GM10266 (cell line): ENCODE measurements around the gene LRTM1.

ENCODE experiments used
- DNase-seq: peaks from one replicate; pipeline ENCODE4 v3.0.0; 2012; ENCODE audit errors: extremely low spot score
- TF ChIP-seq, protein P1 (sequence below): IDR thresholded peaks from 2 replicates; pipeline ENCODE4 v1.5.1; 2012; ENCODE audit warnings: mild to moderate bottlenecking, low read depth; ENCODE audit not compliant: control insufficient read depth, insufficient read depth; ENCODE audit errors: missing control alignments

LRTM1 gene

DNA sequence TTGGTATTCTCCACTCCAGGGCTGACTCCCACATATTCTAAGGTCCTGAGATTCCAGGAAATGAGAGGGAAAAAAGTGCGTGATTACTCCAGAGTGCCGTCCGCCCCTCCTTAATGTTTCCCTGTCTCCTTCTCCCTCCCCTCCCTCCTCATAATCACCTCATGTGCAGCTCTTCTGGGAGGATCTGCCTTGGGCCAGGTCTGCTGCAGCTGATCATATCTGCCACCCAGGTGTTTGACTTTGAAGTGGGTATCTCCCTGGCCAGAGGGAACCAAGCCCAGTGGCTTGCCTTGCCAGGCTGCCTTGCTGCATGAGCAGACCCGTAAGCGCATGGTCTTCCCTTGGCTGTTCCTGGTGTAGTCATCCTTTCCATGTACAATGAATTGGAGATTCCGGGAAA is 28.1 kb upstream of the LRTM1 start:
- TF ChIP-seq, protein P1, sequence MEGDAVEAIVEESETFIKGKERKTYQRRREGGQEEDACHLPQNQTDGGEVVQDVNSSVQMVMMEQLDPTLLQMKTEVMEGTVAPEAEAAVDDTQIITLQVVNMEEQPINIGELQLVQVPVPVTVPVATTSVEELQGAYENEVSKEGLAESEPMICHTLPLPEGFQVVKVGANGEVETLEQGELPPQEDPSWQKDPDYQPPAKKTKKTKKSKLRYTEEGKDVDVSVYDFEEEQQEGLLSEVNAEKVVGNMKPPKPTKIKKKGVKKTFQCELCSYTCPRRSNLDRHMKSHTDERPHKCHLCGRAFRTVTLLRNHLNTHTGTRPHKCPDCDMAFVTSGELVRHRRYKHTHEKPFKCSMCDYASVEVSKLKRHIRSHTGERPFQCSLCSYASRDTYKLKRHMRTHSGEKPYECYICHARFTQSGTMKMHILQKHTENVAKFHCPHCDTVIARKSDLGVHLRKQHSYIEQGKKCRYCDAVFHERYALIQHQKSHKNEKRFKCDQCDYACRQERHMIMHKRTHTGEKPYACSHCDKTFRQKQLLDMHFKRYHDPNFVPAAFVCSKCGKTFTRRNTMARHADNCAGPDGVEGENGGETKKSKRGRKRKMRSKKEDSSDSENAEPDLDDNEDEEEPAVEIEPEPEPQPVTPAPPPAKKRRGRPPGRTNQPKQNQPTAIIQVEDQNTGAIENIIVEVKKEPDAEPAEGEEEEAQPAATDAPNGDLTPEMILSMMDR: no peak
- no peak for DNase-seq

DNA sequence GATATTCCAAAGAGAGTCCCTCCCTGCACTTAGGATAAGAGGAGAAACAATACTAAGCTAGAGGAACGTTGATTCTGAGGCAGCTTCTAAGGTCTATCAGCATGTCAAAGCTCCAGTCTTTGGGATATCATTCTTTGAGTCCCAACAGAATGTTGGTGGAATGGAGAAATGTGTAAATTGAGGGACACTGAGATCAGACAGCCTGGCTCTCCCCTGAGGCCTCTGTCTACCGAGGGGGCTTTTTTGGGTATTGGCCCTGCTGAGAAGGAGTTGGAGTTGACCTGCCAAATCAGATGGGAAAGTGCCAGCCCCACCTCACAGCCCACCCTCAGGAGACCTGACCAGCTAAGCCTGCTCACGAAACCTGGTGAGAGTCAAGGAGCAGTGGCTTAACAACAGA is 27.6 kb upstream of the LRTM1 start:
- TF ChIP-seq, protein P1: no peak
- no peak for DNase-seq

DNA sequence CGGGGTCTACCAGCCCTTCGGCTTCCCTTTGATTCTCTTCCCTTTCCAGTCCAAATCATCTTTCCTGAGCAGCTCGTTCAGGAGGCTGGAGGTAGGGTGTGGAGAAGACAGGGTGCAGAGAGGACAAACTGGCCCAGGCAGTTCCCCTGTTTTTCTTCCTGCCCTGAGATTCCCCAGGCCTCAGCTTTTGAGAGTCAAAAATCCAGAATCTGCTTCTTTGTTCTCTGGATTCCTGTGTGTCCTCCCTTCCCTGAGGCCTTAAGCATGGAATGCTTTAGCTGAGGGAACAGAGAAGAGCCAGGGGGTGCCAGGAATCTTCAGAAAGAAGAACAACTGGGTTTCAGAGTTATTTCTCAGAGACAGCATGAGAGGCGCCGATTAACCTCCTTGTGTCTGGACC is 26.7 kb upstream of the LRTM1 start:
- DNase-seq: no peak

DNA sequence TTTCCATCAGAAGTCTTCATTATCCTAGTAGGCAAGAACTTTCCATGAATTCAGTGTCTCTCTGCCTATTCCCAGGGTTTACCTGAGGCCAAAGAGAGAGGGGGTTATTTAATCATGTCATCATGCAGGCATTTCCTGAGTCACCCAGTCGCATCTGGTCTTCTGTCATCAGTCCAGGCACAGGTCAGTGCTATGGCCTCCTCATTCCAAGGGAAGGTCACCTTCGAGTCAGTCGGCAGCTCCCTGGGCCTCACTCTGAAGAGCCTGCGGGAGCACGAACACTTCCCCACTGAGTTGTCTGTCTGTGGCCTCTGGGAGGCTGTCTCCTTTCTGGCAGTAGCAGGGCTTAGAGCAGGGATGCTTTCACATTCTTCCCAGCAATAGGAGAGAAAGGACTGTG is 26.2 kb upstream of the LRTM1 start:
- TF ChIP-seq, protein P1: no peak
- DNase-seq: no peak

More for the DNA sequence above, 26.7 kb upstream of the LRTM1 start:
- TF ChIP-seq, protein P1: no peak

DNA sequence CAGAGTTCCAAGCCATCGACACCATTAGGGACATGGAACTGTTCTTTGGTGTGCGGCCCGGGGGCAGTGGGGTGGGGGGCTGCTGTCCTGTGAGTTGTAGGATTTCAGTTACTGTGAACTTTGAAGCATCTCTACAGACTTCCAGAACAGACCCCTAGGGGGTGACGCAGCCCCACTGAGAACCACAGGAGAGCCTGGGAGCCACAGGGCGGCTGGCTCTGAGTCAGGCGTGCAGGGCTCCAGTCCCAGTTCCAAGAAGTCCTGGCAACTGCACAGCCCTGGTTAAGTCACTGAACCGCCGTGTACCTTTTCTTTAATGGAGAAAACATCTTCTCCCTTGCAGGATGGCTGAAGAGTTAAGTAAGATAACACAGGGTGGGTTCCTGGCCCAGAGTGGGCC is 23.5 kb upstream of the LRTM1 start:
- no peak for DNase-seq

DNA sequence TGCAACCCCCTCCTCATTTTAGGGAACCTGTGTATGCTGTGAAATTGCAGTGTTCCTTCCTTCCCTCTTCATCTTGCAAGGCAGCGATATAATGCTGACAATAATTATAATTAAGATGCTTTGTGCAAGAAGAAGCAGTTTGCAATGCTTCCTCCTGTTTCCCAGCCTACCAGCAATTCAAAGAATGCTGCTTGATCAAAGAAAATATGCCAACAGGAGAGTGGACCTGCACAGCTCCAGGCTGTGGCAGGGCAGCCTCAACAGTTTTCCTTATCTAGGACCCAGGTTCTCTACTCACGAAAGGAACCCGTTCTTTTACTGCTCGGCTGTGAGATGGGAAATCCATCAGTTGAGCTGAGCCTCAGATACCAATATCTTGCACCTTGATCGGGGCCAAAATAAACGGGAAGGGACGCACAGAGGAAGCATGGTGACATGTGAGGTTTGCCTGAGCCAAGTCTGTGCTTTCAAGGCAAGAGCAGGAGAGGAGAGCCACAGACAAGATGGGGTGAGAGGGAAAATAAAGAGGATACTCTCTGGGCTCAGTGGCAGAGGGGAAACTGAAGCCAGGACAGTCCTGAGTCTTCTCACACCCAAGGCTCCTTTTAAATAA is 22.6 kb upstream of the LRTM1 start:
- TF ChIP-seq, protein P1: no peak
- DNase-seq: no peak

More for the DNA sequence above, 23.5 kb upstream of the LRTM1 start:
- TF ChIP-seq, protein P1: no peak

DNA sequence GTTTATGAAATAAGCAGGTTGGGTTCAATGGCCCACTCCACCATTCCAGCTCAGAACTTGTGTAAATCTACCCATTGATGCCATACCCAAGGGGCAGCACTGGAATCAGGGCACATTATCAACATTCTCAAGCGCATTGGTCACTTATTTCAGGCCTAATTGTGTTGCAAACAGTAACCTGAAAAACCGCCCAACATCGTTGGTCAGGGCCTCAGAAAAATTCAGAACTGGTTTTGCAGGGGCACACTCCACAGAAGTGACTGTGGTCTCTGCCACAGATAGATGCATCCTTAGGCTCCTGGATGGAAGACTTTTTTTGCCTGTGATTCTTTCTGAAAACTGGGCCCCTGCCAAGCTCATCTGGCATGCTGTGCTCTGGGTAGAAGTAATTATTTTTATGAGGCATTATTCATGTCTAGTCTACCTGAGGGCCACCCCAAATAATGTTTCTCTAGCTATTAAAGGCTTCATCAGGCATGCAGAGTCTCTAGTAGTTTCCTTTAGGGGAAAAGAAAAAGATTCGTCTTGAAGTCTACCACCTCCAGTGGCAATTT is 21.7 kb upstream of the LRTM1 start:
- TF ChIP-seq, protein P1: no peak
- no peak for DNase-seq
